GM20000 (cell line): Measurements from ENCODE around the gene MRTO4.
"Not testable (repeated sequence)": the region's sequence is repeated elsewhere in the genome, so short reads cannot be mapped to it uniquely, and the experiment has no call there.

Source experiments
- DNase-seq: peaks from one replicate; pipeline ENCODE4 v3.0.0; 2012; ENCODE audit warnings: low spot score
- TF ChIP-seq, protein P1 (sequence below): IDR thresholded peaks from 2 replicates; pipeline ENCODE4 v1.5.1; 2012; ENCODE audit warnings: mild to moderate bottlenecking, control low read depth; ENCODE audit errors: extremely low read depth, missing control alignments

Gene MRTO4

GRCh38 chr1:19208710-19209438, 42.7 kb upstream of the MRTO4 start:
- DNase-seq: no peak
- TF ChIP-seq, protein P1, sequence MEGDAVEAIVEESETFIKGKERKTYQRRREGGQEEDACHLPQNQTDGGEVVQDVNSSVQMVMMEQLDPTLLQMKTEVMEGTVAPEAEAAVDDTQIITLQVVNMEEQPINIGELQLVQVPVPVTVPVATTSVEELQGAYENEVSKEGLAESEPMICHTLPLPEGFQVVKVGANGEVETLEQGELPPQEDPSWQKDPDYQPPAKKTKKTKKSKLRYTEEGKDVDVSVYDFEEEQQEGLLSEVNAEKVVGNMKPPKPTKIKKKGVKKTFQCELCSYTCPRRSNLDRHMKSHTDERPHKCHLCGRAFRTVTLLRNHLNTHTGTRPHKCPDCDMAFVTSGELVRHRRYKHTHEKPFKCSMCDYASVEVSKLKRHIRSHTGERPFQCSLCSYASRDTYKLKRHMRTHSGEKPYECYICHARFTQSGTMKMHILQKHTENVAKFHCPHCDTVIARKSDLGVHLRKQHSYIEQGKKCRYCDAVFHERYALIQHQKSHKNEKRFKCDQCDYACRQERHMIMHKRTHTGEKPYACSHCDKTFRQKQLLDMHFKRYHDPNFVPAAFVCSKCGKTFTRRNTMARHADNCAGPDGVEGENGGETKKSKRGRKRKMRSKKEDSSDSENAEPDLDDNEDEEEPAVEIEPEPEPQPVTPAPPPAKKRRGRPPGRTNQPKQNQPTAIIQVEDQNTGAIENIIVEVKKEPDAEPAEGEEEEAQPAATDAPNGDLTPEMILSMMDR: no peak

GRCh38 chr1:19209439-19209989, 42.1 kb upstream of the MRTO4 start:
- TF ChIP-seq, protein P1: no peak
- DNase-seq: peak; percentile 77

DNA sequence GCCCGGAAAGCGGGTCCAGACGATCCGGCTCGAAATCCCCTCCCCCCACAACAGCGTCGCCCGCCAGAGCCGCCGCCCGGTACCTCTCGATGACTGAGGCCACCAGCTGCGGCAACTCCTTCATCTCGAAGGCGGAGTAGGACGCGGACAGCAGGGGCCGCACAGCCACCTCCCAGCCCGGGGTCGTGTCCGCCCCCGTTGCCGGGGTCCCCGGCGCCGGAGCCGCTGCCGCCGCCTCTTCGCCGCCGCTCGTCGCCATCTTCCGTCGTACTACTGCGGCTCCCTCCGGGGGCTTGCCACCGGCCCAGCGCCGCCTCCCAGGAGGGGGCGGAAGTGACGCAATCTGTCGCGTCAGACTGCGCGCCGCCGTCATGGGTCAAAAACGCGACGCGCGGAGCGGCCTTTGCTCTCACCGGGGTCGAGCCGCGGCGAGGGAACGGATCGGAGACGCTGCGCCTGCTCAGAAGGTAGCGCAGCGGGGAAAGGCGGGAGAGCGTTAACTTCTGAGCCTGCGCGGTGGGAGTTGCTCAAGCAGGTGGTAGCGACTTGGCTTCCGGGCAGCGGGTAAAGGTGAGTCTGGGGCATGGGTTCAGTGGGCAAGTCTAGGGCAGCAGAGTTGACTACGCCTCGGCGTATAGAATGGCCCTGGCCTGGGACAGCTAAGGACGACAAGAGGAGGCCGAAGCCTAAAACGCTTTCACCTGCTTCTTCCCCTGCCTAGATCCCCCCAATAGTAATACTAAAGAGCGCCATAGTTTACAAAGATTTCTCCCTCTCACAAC, 41.4 kb upstream of the MRTO4 start, which contains the start of gene UBR4:
Gene UBR4 (minus strand): TSS at position 277 of the 782 bp plus-strand sequence. CDS start 18 bp downstream, at position 259.
- DNase-seq: peak; percentile 94
- TF ChIP-seq, protein P1: no peak

GRCh38 chr1:19210772-19211549, 40.6 kb upstream of the MRTO4 start:
- DNase-seq: peak; percentile 11
- TF ChIP-seq, protein P1: no peak

DNA sequence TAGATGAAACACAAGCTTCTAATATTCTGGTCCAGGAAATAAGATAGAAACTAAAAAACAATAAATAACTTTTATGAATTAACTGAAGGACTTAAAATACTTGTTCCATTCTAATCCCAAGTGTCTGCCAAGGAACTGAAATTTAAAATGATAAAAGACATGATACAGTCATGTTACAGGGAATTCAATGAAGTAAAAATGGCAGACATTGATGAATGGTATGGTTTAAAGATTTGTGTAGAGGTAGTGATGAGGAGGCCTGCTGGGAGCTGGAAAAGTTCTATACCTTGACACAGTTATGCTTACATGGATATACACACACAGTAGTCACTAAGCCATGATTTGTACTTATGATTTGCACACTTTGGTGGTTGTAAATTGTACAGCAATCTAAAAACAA, 39.4 kb upstream of the MRTO4 start:
- TF ChIP-seq, protein P1: no peak

DNA sequence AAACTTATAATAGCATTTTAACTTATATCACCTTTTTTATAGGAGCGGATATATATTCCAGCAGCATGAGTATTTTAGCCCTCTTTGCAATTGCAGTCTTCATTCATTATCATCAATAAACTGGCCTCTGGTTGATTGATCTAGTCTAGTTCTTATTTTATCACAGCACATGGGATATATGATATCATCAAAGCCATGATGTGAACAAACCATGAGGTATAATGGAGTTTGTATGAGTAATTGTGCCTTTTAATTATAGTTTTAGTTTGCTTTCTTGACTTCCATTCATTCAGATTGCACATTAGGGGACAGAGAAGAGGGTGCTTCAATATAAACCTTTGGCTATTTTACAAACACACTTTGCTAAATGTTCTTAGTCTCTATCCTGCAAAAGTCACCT, 38.0 kb upstream of the MRTO4 start:
- DNase-seq: no peak

More for the DNA sequence above, 39.4 kb upstream of the MRTO4 start:
- DNase-seq: no peak

DNA sequence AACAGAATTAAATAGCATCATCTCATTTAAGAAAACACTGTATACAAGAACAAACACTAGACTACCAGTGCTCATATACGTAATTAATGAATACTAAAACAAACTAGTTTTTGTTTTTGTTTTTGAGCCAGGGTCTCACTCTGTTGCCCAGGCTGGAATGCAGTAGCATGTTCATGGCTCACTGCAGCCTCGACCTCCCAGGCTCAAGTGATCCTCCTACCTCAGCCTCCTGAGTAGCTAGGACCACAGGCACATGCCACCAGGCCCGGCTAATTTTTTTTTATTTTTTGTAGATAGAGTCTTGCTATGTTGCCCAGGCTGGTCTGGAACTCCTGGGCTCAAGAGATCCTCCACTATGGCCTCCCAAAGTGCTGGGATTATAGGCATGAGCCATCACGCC, 35.0 kb upstream of the MRTO4 start:
- not testable (repeated sequence) for DNase-seq

More for the DNA sequence above, 38.0 kb upstream of the MRTO4 start:
- TF ChIP-seq, protein P1: no peak
